Stomach (tissue), 4 donors: ENCODE results near the gene TNKS2.

ENCODE experiments used
- POLR2A ChIP-seq, 4 donors: fragments of 450-650 bp; IDR thresholded peaks; one replicate each; pipeline ENCODE4 v1.6.1; 2016; ENCODE audit warnings: antibody characterized with exemption in 4 of 4, control low read depth in 2 of 4, mild to moderate bottlenecking in 1 of 4, moderate library complexity in 1 of 4
- POLR2AphosphoS5 ChIP-seq, 3 donors: sonication (generic); formaldehyde crosslinking; IDR thresholded peaks; one replicate each; pipeline ENCODE4 v1.6.1; 2016; ENCODE audit warnings: antibody characterized with exemption in 3 of 3
- TF ChIP-seq, protein P1 (sequence below), 7 experiments: fragments of 450-650 bp in 4 of 7; fragments of 200-600 bp in 3 of 7; sonication (generic) in 3 of 7; IDR thresholded peaks; one replicate each; pipeline ENCODE4 v1.5.1; 2016 to 2019; ENCODE audit warnings: antibody characterized with exemption in 7 of 7, control low read depth in 2 of 7, mild to moderate bottlenecking in 1 of 7

- TF ChIP-seq POLR2A (IDR thresholded peaks at IDR 0.05) = no peak
- TF ChIP-seq, protein P1, sequence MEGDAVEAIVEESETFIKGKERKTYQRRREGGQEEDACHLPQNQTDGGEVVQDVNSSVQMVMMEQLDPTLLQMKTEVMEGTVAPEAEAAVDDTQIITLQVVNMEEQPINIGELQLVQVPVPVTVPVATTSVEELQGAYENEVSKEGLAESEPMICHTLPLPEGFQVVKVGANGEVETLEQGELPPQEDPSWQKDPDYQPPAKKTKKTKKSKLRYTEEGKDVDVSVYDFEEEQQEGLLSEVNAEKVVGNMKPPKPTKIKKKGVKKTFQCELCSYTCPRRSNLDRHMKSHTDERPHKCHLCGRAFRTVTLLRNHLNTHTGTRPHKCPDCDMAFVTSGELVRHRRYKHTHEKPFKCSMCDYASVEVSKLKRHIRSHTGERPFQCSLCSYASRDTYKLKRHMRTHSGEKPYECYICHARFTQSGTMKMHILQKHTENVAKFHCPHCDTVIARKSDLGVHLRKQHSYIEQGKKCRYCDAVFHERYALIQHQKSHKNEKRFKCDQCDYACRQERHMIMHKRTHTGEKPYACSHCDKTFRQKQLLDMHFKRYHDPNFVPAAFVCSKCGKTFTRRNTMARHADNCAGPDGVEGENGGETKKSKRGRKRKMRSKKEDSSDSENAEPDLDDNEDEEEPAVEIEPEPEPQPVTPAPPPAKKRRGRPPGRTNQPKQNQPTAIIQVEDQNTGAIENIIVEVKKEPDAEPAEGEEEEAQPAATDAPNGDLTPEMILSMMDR (IDR thresholded peaks at IDR 0.05) = no peak
- TF ChIP-seq POLR2AphosphoS5 (IDR thresholded peaks at IDR 0.05) = no peak
Observed at GRCh38 chr10:91775731-91776130, 22.5 kb upstream of the TNKS2 start.
